NOMO-1 (cell line): Measurements from ENCODE around the gene CNEP1R1.

Experiments used
- DNase-seq, 2 experiments: peaks; one replicate each; lab custom pipeline; 2025; ENCODE audit not compliant: unreplicated experiment in 2 of 2; lab: John Stamatoyannopoulos, UW

CNEP1R1 gene

GRCh38 chr16:50059669-50060068 is 34.6 kb downstream of the CNEP1R1 start:
- no peak for DNase-seq

DNA sequence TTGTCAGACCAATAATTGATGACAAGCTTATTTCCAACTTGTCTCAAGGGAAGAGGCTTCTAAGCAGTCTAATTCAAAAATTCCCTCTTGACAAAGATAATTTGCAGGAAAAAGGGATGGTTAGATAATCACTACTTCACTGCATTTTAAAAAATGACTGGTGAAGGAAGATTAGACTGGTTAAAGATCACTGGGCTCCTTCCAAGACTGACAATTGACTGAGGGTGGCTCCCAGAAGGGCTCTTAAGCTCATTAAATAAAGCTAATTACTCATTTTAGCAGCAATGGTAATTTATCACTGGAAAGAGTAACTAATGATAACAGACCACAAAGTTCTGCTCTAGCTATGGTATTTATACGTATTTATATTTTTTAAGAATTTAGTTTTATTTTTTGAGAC is 36.3 kb downstream of the CNEP1R1 start:
- no peak for DNase-seq

GRCh38 chr16:50065241-50065623 is 40.2 kb downstream of the CNEP1R1 start:
- DNase-seq = no peak

DNA sequence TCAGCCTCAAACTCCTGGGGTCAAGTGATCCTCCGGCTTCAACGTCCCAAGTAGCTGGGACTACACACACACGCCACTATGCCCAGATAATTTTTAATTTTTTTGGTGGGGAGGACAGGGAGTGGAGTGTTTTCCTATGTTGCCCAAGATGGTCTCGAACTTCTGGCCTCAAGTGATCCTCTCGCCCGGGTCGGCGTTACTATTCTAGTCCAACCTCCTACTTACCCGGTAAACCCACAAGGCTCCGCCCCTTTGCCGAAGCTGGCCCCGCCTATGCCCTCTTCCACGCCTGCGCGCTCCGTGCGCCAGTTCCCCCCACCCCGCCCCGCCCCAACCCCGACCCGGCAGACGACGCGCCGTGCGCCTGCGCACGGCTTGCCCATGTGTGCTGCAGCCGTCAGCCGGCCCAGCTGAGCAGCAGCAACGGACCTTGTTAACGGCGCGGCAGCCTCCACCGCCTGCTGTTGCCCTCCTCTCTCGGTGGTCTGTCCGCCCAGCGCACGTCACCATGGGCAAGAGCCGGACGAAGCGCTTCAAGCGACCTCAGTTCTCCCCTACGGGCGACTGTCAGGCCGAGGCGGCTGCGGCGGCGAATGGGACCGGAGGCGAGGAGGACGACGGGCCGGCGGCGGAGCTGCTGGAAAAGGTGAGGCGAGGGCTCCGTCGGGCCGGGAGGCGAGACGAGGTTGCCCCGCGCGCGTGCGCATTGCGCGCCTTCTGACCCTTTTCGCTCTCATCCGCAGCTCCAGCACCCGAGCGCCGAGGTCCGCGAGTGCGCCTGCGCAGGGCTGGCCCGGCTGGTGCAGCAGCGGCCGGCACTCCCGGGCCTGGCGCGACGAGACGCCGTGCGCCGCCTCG is 40.8 kb downstream of the CNEP1R1 start, which contains the start of gene HEATR3:
Gene HEATR3 (plus strand): TSS at position 347 of the 858 bp plus-strand sequence. CDS start 162 bp downstream, at position 509.
- DNase-seq = peak; percentile 89 to 91

DNA sequence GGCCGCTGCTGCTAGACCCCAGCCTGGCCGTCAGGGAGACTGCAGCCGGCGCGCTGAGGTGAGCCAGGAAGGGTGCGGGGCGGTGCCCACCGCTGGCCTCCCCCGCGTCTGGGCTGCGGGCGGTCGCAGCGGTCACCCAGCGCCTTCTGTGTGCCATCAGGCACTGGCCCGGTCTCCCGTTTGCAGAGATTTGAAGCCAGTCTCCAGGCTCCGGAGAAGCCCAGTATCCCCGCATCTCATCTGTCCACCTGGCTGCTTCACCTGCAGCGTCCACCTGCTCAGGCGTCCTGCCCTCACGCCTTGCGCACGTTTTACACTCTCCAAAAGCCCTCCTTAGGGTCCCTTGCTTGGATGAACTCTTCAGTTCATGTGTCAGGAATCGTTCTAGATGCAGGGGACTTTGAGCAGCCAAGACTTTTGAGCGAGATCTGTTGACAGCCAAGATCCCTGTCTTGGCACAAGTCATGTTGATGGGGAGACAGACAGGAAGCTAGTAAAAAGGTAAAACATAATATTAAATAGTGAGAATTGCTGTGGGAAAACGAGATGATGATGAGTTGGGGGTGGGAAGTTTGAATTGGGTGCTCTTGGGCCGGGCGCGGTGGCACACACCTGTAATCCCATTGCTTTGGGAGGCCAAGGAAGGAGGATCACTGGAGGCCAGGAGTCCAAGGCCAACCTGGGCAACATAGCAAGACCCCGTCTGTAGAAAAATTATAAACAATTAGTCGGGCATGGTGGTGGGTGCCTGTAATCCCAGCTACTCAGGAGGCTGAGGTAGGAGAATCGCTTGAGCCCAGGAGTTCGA is 41.7 kb downstream of the CNEP1R1 start:
- no peak for DNase-seq

- peak; percentile 65 to 80 for DNase-seq
Measured at GRCh38 chr16:50067290-50067853, 42.3 kb downstream of the CNEP1R1 start.

DNA sequence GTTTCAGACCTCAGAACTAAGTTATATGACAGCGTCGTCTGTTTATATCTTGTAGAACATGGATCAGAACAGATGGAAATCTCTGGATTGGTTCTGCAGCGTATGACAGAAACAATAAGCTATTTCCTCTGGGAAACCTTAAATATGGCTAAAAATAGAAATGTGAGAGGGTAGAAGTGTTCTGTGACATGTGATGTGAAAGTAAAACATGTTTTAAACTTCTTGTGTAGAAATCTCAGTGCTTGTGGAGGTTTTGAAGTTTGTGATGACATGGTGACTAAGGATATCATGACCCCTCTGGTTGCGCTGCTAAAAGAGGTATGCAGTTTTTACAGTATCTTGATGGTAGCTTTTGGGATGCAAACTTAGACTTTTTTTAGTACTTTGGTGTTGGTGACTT is 43.5 kb downstream of the CNEP1R1 start:
- DNase-seq = no peak

GRCh38 chr16:50069060-50069459 is 44.0 kb downstream of the CNEP1R1 start:
- no peak for DNase-seq

DNA sequence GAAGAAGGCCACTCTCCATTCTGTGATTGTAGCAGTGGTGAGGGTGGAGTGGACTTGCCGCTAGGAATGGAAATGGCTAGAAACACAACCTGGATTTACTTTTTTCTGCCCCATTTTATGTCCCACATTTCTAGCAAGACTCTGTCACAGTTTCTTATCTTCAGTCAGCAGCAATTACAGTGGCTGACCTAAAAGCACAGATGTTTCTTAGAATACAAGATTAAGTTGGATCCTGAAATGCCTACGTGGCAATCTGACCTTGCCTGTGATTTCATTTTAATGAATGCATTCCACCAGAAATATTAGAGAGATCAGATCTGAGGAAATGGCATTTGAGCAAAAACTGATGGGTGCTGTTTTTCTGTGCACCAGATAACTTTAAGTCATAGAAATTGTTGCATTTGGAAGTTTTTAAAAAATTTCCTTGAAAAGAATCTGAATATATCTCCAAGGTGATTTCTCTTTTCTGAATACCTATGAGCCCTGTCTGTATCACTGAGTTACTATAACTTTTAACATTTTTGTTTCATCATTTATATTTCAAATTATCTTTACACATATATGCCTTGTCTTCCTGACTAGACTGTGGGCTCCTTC is 46.1 kb downstream of the CNEP1R1 start:
- no peak for DNase-seq

- DNase-seq = no peak
Measured at GRCh38 chr16:50072730-50073129, 47.7 kb downstream of the CNEP1R1 start.

DNA sequence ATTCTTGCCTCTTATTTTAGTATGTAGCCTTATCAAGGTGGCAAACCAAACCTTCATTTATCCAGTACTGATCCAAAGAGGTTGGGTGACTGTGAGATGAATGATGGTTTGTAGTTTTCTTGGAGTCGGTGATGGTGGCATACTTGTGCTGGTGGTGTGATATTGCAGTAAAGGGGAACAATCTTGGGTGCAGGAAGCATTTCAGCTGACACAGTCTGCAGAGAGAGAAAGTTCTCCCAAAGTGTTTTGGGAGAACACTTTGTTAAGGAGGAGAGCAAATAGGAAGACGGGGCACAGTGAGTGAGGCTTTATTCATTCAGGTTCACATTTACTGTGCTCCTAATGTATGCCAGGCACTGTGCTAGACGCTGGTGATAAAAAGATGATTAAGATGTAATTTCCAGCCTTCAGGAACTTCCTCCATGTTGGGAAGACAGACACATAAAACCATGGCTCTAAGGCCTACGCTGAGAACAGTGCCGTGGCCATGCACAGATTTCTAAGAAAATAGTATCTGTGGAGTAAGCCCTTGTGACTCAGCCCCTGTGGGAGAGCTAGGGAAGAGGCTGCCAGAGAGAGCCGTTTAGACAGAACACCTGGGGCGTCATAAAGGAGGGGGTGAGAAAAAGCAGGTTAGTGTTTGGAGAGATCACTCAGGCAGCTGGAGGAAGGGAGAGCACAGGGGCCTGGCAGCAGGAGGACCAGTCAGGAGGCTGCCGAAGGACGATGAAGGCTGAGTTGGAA is 54.5 kb downstream of the CNEP1R1 start:
- DNase-seq = no peak

DNA sequence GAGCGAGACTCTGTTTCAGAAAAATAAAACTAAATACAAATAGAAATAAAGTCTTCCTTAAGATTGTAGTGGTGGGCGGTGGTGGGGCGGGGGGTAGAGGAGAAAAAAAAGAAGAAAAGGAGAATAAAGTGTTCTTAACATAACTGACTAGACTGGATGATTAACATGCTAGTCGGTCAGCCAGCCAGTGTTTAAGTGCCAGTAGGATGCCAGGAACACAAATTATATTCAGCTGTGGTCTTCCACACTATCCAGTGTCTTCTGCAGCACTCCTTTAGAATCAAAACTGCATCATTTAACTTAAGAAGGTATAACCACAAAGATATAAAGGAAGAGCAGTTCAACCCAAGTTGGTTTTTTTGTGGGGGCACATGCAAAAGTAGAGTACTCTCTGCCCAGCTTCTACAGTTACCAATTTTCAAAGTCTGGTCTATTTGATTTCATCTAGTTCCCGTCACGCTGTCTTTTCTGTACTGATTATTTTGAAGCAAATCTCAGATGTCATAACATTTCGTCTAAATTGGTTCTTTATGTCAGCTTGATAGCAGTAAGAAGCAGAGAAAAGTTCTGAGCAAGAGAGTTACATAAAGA is 56.5 kb downstream of the CNEP1R1 start:
- no peak for DNase-seq

DNA sequence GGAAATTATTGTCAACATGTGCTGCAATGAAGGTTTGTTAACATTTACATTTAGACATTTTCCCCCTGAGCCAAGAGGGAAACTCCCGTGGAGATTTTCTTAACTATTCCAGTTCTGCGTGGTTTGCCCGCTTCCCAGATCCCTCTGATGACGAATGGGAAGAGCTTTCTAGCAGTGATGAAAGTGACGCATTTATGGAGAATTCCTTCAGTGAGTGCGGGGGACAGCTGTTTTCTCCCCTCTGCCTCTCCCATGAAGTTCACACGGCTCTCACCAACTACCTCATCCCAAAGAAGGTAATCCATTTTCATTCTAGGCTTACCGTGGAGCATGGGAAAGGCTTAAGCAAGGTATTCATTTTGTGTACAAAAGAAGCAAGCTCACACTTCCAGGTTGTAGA is 59.0 kb downstream of the CNEP1R1 start:
- DNase-seq = no peak

DNA sequence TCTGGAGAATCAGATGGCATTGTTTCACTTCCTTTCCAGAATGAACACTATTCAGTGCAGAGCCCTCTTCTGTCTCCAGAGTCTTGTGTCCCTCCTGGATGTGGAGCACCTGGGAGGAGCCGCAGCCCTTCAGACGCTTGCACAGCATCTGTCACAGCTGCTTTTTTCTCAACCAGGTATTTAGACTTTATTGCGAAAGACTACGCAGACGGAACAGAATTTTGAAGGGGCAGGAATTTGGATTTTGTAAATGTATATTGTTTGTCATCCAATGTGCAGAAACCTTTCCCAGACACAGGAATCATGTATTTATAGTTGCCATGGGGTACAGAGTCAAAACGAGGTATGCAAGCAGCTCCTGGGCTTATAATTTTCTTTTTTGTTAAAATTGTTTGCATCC is 61.2 kb downstream of the CNEP1R1 start:
- DNase-seq = no peak
